IMR-90 (cell line): ENCODE measurements around the gene TNFAIP8L1. TPM values are rescaled to one million over a fixed set of nuclear protein-coding genes. Genes with fewer than 3 reads are reported as not detected.

Source experiments
- ATAC-seq: fragments of 200-7000 bp; cut with Tn5 transposase; 2 replicates; pipeline ENCODE4 v1.9.1; 2020; ENCODE audit warnings: low read depth, mild to moderate bottlenecking, moderate library complexity
- BruUV-seq: library from RNA; stranded (reverse); fragments of 400-500 nt; replicated peaks from 2 replicates; lab custom pipeline; 2021; lab: Mats Ljungman, UMichigan
- CTCF ChIA-PET: fragments of 300-600 bp; formaldehyde crosslinking; extraction: SDS; loops from one replicate; lab custom pipeline; 2021; ENCODE audit warnings: antibody characterized with exemption; lab: Yijun Ruan, JAX
- POLR2A ChIA-PET: fragments of 300-600 bp; sonication (Branson Sonifier 250); formaldehyde crosslinking; loops from one replicate; lab custom pipeline; 2022; ENCODE audit warnings: antibody characterized with exemption; ENCODE audit not compliant: unreplicated experiment; lab: Charles Lee
- DNase-seq: peaks from one replicate; pipeline ENCODE4 v3.0.0; 2013
- H2AFZ ChIP-seq: replicated peaks from 2 replicates; pipeline ENCODE3; 2013; ENCODE audit warnings: low read length, mild to moderate bottlenecking; ENCODE audit not compliant: poor library complexity
- H2AK5ac ChIP-seq: 2 replicates; pipeline ENCODE4 v1.6.1; 2013; ENCODE audit warnings: low read depth, low read length, inconsistent platforms
- H2AK9ac ChIP-seq: replicated peaks from 2 replicates; pipeline ENCODE3; 2013; ENCODE audit warnings: mild to moderate bottlenecking, low read depth, low read length, moderate library complexity; ENCODE audit not compliant: poor library complexity
- H2BK120ac ChIP-seq: 2 replicates; pipeline ENCODE4 v1.6.1; 2013; ENCODE audit warnings: low read depth, low read length, inconsistent platforms
- H2BK15ac ChIP-seq: 3 replicates; pipeline ENCODE4 v1.6.1; 2013; ENCODE audit warnings: low read depth, low read length, inconsistent platforms
- H2BK20ac ChIP-seq: 2 replicates; pipeline ENCODE4 v1.6.1; 2013; ENCODE audit warnings: low read depth, mild to moderate bottlenecking, inconsistent platforms, low read length, moderate library complexity
- H2BK5ac ChIP-seq: 2 replicates; pipeline ENCODE4 v1.6.1; 2013; ENCODE audit warnings: mild to moderate bottlenecking, low read depth, low read length, inconsistent platforms; ENCODE audit not compliant: poor library complexity, severe bottlenecking
- H3K14ac ChIP-seq: replicated peaks from 2 replicates; pipeline ENCODE4 v1.6.1; 2013; ENCODE audit warnings: low read depth, low read length, inconsistent platforms
- H3K18ac ChIP-seq: 2 replicates; pipeline ENCODE4 v1.6.1; 2013; ENCODE audit warnings: low read depth, low read length, control low read depth
- H3K23ac ChIP-seq: 2 replicates; pipeline ENCODE4 v1.6.1; 2013; ENCODE audit warnings: low read depth, low read length, inconsistent platforms
- H3K27ac ChIP-seq: 2 replicates; pipeline ENCODE4 v1.5.1; 2013; ENCODE audit warnings: mild to moderate bottlenecking, control low read depth, low read length; ENCODE audit not compliant: insufficient read depth
- H3K27me3 ChIP-seq: 2 replicates; pipeline ENCODE4 v1.6.1; 2013; ENCODE audit warnings: low read length; ENCODE audit not compliant: control insufficient read depth, insufficient read depth
- H3K36me3 ChIP-seq: 2 replicates; pipeline ENCODE4 v1.6.1; 2013; ENCODE audit warnings: low read length, mixed read lengths; ENCODE audit not compliant: control insufficient read depth, insufficient read depth
- H3K4ac ChIP-seq: 2 replicates; pipeline ENCODE4 v1.6.1; 2013; ENCODE audit warnings: low read depth, low read length, inconsistent platforms
- H3K4me1 ChIP-seq: 2 replicates; pipeline ENCODE4 v1.6.1; 2013; ENCODE audit warnings: low read length, mixed read lengths; ENCODE audit not compliant: control insufficient read depth, insufficient read depth
- H3K4me2 ChIP-seq: 2 replicates; pipeline ENCODE4 v1.6.1; 2013; ENCODE audit warnings: low read depth, mild to moderate bottlenecking, control low read depth, low read length, moderate library complexity
- H3K4me3 ChIP-seq: 2 replicates; pipeline ENCODE4 v1.5.1; 2013; ENCODE audit warnings: low read depth, mild to moderate bottlenecking, control low read depth, low read length, moderate library complexity; ENCODE audit not compliant: insufficient read depth
- H3K56ac ChIP-seq: 2 replicates; pipeline ENCODE4 v1.6.1; 2013; ENCODE audit warnings: low read length, inconsistent platforms; ENCODE audit not compliant: insufficient read depth; ENCODE audit errors: extremely low read depth
- H3K79me1 ChIP-seq, 2 experiments: 2 replicates each; pipeline ENCODE4 v1.6.1; 2013; ENCODE audit warnings: low read length in 2 of 2, inconsistent platforms in 1 of 2, low read depth in 1 of 2
- H3K9ac ChIP-seq: 2 replicates; pipeline ENCODE4 v1.6.1; 2013; ENCODE audit warnings: low read depth, low read length, control low read depth
- H3K9me1 ChIP-seq: 2 replicates; pipeline ENCODE4 v1.6.1; 2013; ENCODE audit warnings: low read length, inconsistent platforms; ENCODE audit not compliant: insufficient read depth
- H3K9me3 ChIP-seq: 2 replicates; pipeline ENCODE4 v1.6.1; 2013; ENCODE audit warnings: low read length; ENCODE audit not compliant: control insufficient read depth, insufficient read depth
- H4K20me1 ChIP-seq: 2 replicates; pipeline ENCODE4 v1.6.1; 2013; ENCODE audit warnings: low read length, inconsistent platforms; ENCODE audit not compliant: insufficient read depth
- H4K5ac ChIP-seq: 2 replicates; pipeline ENCODE4 v1.6.1; 2013; ENCODE audit warnings: mild to moderate bottlenecking, low read depth, low read length, control low read depth
- H4K8ac ChIP-seq, 2 experiments: 2 replicates each; pipeline ENCODE4 v1.6.1; 2013; ENCODE audit warnings: low read depth in 2 of 2, low read length in 2 of 2, control low read depth in 1 of 2, inconsistent platforms in 1 of 2
- H4K91ac ChIP-seq: 2 replicates; pipeline ENCODE4 v1.6.1; 2013; ENCODE audit warnings: low read depth, low read length, inconsistent platforms; ENCODE audit not compliant: insufficient read depth
- CHD1 ChIP-seq: IDR thresholded peaks from 2 replicates; pipeline ENCODE4 v1.6.1; 2012; ENCODE audit warnings: low read depth, low read length, improper control_type of control experiment
- WGBS, 2 experiments: methylation state at CpG; one replicate each; pipeline versions ENCODE4 v1.1.5 to v1.1.7; 2013; ENCODE audit warnings: missing lambda C conversion rate in 2 of 2; ENCODE audit not compliant: insufficient read length in 1 of 2; ENCODE audit errors: extremely low coverage in 2 of 2; 5-methylcytosine and 5-hydroxymethylcytosine counted together
- dilution Hi-C: fragments of 300-500 bp; cut with HindIII; formaldehyde crosslinking; loops from one replicate; pipeline ENCODE4 v1.14.3; 2018; ENCODE audit warnings: low sequenced_read_pairs; ENCODE audit not compliant: unreplicated experiment
- in situ Hi-C: fragments of 300-500 bp; cut with MboI; formaldehyde crosslinking; loops from 3 replicates; pipeline ENCODE4 v1.14.3; 2019; ENCODE audit warnings: low sequenced_read_pairs, inconsistent platforms, mixed read lengths
- intact Hi-C: fragments of 100-400 bp; cut with micrococcal nuclease; formaldehyde crosslinking; loops from 2 replicates; pipeline ENCODE4 v1.10.0; 2022
- polyA plus RNA-seq, 3 experiments: library from polyadenylated mRNA; depleted of rRNA; stranded (reverse); fragments of >200 nt; gene quantifications; 2 replicates each; pipeline ENCODE4 v1.2.3, GENCODE V29; 2012; ENCODE audit warnings: low replicate concordance in 1 of 3
- total RNA-seq: library from RNA; depleted of rRNA; stranded (reverse); fragments of >200 nt; gene quantifications from 2 replicates; pipeline ENCODE4 v1.2.3, GENCODE V29; 2012; rRNA removed

TNFAIP8L1 gene
- total and polyA plus RNA-seq, 2 of the 4 experiments (the other 2 are of a cell fraction): 2.5 to 6.0 TPM

DNA sequence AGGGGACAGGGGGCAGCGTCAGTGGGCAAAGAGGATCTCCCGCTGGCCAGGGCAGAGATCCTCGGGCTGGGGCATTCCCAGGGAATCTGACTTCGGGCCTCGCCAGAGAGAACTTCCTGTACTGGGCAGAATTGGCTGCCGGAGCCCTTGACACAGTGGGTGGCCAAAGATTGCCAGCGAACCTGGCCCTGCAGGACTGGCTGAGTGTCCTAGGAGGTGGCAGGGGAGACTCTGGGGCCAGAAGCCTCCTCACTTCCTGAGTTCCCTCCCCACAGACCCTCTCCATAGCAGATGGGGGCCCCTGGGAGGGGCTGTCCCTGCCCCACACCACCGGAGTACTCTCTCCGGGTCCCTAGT is 65.0 kb downstream of the TNFAIP8L1 start:
- dilution Hi-C loops (no loop called here), intact Hi-C loops (no loop called here), in situ Hi-C loops (no loop called here)
- Histone ChIP-seq H3K36me3 (peaks cover 57% of the 10 kb centered on the region), H4K8ac (no peak overlapping the region), H3K14ac (no peak overlapping the region), H3K4me1 (peaks cover 3% of the 10 kb centered on the region), H2BK5ac (no peak overlapping the region), H4K20me1 (no peaks in the 10 kb centered on the region; the same call in 1 of the 2 replicates), H3K4me3 (no peak overlapping the region), H3K27ac (no peak overlapping the region), H2BK15ac (no peak overlapping the region), H2AFZ (no peak overlapping the region), H3K9me1 (peaks cover under 1% of the 10 kb centered on the region; the same call in 1 of the 2 replicates), H2BK120ac (no peak overlapping the region), H4K91ac (no peak overlapping the region), H2AK9ac (no peak overlapping the region), H3K9ac (no peak overlapping the region), H3K9me3 (no peaks in the 10 kb centered on the region), H3K23ac (no peak overlapping the region), H3K4ac (no peak overlapping the region), H3K4me2 (no peak overlapping the region), H3K56ac (no peak overlapping the region), H2BK20ac (no peak overlapping the region), H3K79me1 (peaks cover 22 to 37% of the 10 kb centered on the region in 2 experiments), H2AK5ac (no peak overlapping the region), H3K18ac (no peak overlapping the region), H3K27me3 (no peaks in the 10 kb centered on the region), H4K5ac (no peak overlapping the region)
- DNase-seq (no peak), ATAC-seq (no peak)
- ChIA-PET CTCF (no interaction called here), POLR2A (no interaction called here)
- BruUV-seq: no TSS peak
- TF ChIP-seq CHD1: no peak
- WGBS, 2 experiments: 80% methylated on average over 2 of the region's 9 CpGs; no CpG with 5 or more reads in 1 of the 2 experiments

Other genes starting within 250 kb of the TNFAIP8L1 start
- gene SH3GL1, start 239.0 kb upstream of the TNFAIP8L1 start, total RNA-seq: 28.1 and 32.2 TPM in 2 replicates
- gene SH3GL1, start 239.0 kb upstream of the TNFAIP8L1 start, polyA plus RNA-seq (2012; rRNA removed): 138 and 161 TPM in 2 replicates
- 11.4 and 12.4 TPM in 2 replicates for gene CHAF1A, start 236.9 kb upstream of the TNFAIP8L1 start, total RNA-seq
- 22.9 and 26.7 TPM in 2 replicates for gene CHAF1A, start 236.9 kb upstream of the TNFAIP8L1 start, polyA plus RNA-seq (2012; rRNA removed)
- gene UBXN6, start 181.7 kb upstream of the TNFAIP8L1 start, total RNA-seq: 74.2 and 84.2 TPM in 2 replicates
- gene UBXN6, start 181.7 kb upstream of the TNFAIP8L1 start, polyA plus RNA-seq (2012; rRNA removed): 86.5 and 98.3 TPM in 2 replicates
- gene HDGFL2, start 167.2 kb upstream of the TNFAIP8L1 start, total RNA-seq: 35.8 and 45.5 TPM in 2 replicates
- gene HDGFL2, start 167.2 kb upstream of the TNFAIP8L1 start, polyA plus RNA-seq (2012; rRNA removed): 48.5 and 53.0 TPM in 2 replicates
- gene PLIN4, start 121.0 kb upstream of the TNFAIP8L1 start, total RNA-seq: under 0.01 TPM in 2 replicates
- gene PLIN4, start 121.0 kb upstream of the TNFAIP8L1 start, polyA plus RNA-seq (2012; rRNA removed): 0.07 and 0.09 TPM in 2 replicates
- gene PLIN5, start 104.3 kb upstream of the TNFAIP8L1 start, total RNA-seq: not detected in 2 replicates
- gene PLIN5, start 104.3 kb upstream of the TNFAIP8L1 start, polyA plus RNA-seq (2012; rRNA removed): not detected in 2 replicates
- not detected in 2 replicates for gene LRG1, start 99.5 kb upstream of the TNFAIP8L1 start, total RNA-seq
- gene LRG1, start 99.5 kb upstream of the TNFAIP8L1 start, polyA plus RNA-seq (2012; rRNA removed): 0.03 TPM in 1 of 2 replicates, not detected in the other
- 0.18 and 0.28 TPM in 2 replicates for gene SEMA6B, start 79.8 kb upstream of the TNFAIP8L1 start, total RNA-seq
- 0.72 and 0.73 TPM in 2 replicates for gene SEMA6B, start 79.8 kb upstream of the TNFAIP8L1 start, polyA plus RNA-seq (2012; rRNA removed)
- 160 and 203 TPM in 2 replicates for gene MYDGF, start 30.8 kb downstream of the TNFAIP8L1 start, total RNA-seq
- gene MYDGF, start 30.8 kb downstream of the TNFAIP8L1 start, polyA plus RNA-seq (2012; rRNA removed): 310 and 381 TPM in 2 replicates
- gene DPP9, start 84.3 kb downstream of the TNFAIP8L1 start, total RNA-seq: 12.2 and 12.4 TPM in 2 replicates
- 33.0 and 37.3 TPM in 2 replicates for gene DPP9, start 84.3 kb downstream of the TNFAIP8L1 start, polyA plus RNA-seq (2012; rRNA removed)
- 8.6 and 8.8 TPM in 2 replicates for gene FEM1A, start 152.2 kb downstream of the TNFAIP8L1 start, total RNA-seq
- 5.3 and 5.8 TPM in 2 replicates for gene FEM1A, start 152.2 kb downstream of the TNFAIP8L1 start, polyA plus RNA-seq (2012; rRNA removed)
- gene TICAM1, start 192.2 kb downstream of the TNFAIP8L1 start, total RNA-seq: 0.90 and 1.1 TPM in 2 replicates
- 9.2 and 10.9 TPM in 2 replicates for gene TICAM1, start 192.2 kb downstream of the TNFAIP8L1 start, polyA plus RNA-seq (2012; rRNA removed)
- 246 and 289 TPM in 2 replicates for gene PLIN3, start 228.2 kb downstream of the TNFAIP8L1 start, total RNA-seq
- 147 and 170 TPM in 2 replicates for gene PLIN3, start 228.2 kb downstream of the TNFAIP8L1 start, polyA plus RNA-seq (2012; rRNA removed)